WTC11 (cell line): ENCODE results near the gene KAT6B.

Experiments
- NFE2L1 ChIP-seq: sonication (generic); formaldehyde crosslinking; IDR thresholded peaks from 2 replicates; pipeline ENCODE4 v1.8.1; 2023; ENCODE audit warnings: missing genetic modification reagents
- TF ChIP-seq, protein P1 (sequence below): sonication (generic); formaldehyde crosslinking; IDR thresholded peaks from 2 replicates; pipeline ENCODE4 v1.8.1; 2023; ENCODE audit warnings: mild to moderate bottlenecking, missing genetic modification reagents, moderate library complexity

DNA sequence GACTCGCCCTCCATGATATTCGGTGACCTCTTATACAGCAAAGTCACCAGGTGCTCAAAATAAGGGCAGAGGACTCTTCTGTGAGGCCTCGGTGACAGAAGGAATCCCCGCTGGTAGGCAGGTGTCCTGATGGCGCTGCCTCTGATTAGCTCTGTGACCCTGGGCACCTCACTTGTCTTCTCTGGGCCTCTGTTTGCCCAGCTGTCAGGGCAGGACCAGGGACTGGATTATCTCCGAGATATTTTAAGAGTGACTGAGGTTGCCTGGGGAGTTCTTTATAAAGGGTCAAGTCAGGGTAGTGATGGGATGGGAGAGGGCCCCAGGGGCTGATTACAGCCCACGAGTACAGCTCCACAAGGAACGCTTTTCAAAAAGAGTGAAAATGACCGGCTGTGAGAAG, 214.2 kb downstream of the KAT6B start:
- TF ChIP-seq NFE2L1 (CRISPR knock-in tag): no peak
- TF ChIP-seq, protein P1, sequence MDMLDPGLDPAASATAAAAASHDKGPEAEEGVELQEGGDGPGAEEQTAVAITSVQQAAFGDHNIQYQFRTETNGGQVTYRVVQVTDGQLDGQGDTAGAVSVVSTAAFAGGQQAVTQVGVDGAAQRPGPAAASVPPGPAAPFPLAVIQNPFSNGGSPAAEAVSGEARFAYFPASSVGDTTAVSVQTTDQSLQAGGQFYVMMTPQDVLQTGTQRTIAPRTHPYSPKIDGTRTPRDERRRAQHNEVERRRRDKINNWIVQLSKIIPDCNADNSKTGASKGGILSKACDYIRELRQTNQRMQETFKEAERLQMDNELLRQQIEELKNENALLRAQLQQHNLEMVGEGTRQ (CRISPR knock-in tag): no peak
